HG02943 (cell line): Measurements from ENCODE around the gene BCR.
"Not testable (repeated sequence)": the region's sequence is repeated elsewhere in the genome, so short reads cannot be mapped to it uniquely, and the experiment has no call there.

Experiments
- ATAC-seq: cut with Tn5 transposase; IDR thresholded peaks from one replicate; pipeline ENCODE4 v1.9.1; 2021; ENCODE audit warnings: mild to moderate bottlenecking, low read depth, moderate library complexity; ENCODE audit not compliant: unreplicated experiment

BCR gene

DNA sequence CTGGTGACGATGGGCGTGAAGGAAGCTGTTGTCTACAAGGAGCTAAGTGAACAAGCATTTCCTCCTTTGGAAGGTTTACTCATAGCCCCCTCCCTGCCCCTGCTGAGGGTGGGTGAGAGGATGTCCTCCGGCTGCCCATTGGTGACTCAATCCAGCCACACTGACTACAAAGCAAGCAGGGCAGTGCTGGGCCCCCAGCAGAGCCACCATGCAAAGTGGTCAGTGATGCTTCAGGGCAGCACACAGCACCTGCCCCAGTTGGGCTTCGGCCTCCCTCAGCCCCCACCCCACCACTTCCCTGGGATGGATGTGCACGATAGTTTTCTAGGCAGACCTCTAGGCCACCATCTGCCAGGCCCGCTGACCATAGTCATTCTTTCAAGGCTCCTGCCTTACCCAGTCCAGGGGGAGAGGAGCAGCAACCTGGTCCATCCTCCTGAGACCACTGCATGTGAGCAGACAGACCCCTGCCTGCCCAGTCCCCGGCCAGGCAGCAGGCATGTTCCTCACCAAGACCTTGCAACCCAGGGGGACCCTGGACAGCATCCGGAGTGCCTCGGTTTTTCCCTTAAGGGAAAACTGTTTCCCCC, 125.1 kb downstream of the BCR start:
- ATAC-seq, result no peak

DNA sequence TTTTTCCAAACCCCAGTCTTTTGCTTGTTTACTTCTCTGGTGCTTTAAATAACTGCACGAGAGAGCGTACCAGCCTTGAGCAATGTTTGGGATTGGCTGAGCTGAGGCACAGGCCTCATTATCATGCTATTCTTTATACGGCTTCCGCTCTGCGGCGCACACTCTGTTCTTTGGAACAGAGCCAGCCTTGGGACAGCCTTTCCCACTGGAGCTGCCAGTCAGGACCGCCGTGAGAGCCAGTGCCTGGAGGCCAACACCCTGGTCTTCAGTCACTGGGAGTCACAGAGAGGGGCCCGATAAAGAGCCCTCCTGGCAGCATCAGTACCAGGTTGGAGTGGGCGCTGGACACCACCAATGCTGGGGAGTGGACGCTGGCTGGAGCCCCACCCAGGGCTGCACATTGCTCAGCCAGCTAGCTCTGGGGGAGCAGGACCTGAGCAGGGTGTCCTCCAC, 125.6 kb downstream of the BCR start:
- ATAC-seq, result no peak

- ATAC-seq, result no peak
Observed at GRCh38 chr22:23306438-23306921, 126.2 kb downstream of the BCR start.

DNA sequence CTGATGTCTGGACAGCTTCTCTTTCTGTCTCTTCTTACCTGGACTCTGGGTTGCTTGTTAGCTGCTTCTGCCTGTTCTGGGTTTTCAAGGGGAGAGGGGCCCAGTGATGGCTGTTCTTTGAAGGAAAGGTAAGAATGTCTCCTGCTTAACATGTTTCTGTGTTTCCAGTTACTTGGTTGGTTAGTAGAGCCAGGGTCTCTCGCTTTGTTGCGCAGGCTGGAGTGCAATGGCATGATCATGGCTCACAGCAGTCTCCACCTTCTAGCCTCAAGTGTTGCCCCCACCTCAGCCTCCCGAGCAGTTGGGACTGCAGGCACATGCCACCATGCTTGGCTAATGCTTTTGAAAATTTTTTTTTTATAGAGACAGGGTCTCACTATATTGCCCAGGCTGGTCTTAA, 126.6 kb downstream of the BCR start:
- no peak for ATAC-seq

DNA sequence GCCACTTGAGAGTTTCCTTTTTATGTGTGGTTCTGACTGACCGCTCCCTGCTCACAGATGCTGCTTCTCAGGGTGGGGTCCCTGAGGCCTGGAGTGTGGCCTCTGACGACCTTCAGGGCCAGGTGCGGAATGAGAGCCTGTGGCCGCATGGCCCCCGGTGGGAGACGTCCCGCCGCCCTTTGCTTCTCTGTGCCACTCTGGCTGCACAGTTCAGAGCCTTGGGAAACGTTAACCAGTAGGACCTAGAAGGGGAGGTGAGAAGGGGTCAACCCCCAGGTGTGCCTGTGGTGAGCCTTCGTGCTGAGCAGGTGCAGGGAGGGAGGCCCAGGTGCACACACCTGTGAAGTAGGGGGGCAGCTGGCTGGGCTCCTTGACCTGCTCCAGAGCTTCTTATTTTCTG, 127.2 kb downstream of the BCR start:
- ATAC-seq, result not testable (repeated sequence)

- ATAC-seq, result not testable (repeated sequence)
Observed at GRCh38 chr22:23309261-23309660, 129.0 kb downstream of the BCR start.

DNA sequence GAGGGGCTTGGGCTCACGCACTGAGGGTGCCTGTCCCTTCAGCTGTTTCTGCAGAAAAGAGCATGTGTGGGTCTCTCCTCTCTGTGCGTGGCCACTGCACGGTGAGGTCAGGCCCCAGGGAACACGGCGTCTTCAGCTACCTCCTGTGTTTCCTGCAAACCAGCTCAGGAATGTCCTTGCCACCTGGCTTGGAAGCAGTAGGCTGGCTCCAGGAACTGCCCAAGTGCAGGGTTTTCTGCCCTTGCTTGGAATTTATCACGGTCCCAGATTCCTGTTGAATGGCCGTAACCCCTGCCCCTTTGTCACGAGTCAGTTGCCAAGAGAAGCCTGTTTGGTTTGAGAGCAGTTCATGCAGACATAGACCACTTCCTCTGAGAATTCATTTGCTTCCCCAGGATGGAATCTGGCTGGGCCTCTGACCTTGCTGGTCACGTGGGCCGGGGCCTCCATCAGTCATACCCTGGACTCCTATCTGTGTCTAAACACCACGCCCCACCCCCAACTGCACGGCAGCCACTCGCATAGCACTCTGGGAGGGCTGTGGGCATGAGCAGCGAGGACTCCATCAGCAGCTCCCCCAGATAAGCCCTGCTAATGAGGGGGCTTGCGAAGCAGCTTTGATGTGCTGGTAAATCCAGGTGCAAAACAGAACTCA, 130.3 kb downstream of the BCR start:
- ATAC-seq, result not testable (repeated sequence)

DNA sequence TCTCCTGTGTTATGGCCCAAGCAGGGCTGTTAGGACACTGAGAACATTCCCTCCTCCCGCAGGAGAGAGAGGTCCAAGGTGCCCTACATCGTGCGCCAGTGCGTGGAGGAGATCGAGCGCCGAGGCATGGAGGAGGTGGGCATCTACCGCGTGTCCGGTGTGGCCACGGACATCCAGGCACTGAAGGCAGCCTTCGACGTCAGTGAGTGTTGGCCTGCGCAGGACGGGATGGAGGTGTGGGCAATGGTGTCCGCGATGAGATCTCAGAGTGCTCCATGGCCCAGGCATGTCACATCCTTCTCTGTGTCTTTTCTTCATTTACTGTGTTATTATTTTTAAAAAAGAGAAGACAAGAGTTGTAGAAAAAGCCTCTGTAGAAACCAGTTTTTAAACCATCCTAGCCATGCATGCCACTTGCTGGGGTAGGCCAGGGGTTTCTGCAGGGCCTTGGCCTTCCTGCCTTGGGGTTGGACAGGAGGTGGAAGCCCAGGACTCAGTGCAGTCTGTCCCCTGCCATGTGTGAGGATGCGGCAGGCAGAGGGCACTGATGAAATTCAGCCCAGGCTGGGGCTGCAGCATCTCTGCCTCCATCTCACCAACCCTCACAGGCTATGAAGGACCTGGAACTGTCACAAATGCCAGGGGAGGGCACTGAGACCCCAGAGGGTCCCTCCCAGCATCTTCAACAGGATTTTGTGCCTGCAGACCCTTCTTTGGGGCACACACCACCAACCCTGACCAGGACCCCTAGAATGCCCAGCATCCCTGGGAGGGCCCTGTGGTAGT, 131.5 kb downstream of the BCR start:
- not testable (repeated sequence) for ATAC-seq

DNA sequence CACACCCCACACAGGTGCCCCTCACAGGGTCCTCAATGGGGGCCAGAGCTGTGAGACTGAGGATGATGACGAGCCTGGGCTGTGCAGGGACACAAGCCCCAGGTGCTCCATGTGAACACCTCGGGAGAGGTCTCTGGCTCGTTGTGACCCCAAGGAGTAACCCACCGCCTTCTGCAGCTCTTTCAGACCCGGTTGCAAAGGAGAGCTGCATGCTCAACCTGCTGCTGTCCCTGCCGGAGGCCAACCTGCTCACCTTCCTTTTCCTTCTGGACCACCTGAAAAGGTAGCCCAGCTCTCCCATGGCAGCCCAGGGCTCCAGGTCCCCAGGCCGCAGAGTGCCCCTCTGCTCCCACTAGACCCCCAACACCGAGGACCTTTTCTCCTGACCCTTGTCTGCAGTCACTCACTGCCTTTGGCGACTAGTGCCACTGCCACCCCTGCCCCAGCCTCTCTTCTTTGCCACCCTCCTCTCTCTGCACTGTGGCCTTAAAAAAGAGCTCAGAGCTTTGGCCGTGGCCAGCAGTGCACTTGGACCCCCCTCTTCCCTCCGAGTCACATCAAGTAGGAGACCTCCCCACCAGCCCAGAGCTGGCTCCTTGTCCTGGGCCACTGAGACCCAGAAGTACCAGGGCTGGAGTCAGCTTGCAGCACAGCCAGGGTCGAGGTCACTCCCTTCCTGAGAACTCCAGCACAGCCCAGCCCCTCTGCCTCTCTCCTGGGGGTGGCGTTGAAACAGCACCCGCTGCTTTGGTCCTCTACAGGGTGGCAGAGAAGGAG, 133.7 kb downstream of the BCR start:
- ATAC-seq, result no peak

DNA sequence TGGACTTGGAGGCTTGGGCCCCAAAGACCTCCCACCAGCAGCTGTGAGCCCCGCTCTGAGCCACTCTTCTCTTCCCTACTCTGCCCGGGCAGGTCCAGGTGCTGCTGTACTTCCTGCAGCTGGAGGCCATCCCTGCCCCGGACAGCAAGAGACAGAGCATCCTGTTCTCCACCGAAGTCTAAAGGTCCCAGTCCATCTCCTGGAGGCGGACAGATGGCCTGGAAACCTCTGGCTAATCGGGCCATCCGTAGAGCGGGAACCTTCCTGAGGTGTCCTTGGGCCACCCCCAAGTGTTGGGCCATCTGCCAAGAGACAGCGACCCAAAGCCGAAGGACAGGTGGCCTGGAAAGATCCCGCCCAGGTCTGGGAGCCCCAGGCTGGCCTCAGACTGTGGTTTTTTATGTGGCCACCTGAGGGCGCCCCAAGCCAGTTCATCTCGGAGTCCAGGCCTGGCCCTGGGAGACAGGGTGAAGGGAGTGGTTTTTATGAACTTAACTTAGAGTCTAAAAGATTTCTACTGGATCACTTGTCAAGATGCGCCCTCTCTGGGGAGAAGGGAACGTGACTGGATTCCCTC, 135.1 kb downstream of the BCR start:
- ATAC-seq, result no peak

DNA sequence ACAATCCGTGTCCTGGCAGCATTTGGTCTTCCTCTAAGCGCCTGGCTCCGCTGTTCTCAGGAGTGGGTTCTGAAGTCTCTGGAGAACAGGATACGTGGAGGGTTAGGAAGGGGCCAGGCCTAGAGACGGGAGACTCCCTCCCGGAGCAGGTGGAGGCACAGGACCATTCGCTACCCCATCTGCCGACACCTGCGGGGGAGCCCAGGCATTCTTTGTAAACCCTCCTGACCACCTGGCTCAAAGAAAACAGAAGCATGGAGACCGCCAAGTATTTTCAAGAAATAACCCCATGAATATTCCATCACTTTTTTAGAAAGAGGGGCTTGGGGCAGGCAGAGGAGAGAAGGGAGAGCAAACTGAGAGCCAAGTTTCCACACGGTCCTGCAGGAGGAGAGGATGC, 136.3 kb downstream of the BCR start:
- not testable (repeated sequence) for ATAC-seq

GRCh38 chr22:23318316-23318715, 138.0 kb downstream of the BCR start:
- ATAC-seq, result not testable (repeated sequence)

- ATAC-seq, result not testable (repeated sequence)
Observed at GRCh38 chr22:23322497-23323080, 142.3 kb downstream of the BCR start.

- not testable (repeated sequence) for ATAC-seq
Observed at GRCh38 chr22:23323960-23324688, 143.8 kb downstream of the BCR start.

DNA sequence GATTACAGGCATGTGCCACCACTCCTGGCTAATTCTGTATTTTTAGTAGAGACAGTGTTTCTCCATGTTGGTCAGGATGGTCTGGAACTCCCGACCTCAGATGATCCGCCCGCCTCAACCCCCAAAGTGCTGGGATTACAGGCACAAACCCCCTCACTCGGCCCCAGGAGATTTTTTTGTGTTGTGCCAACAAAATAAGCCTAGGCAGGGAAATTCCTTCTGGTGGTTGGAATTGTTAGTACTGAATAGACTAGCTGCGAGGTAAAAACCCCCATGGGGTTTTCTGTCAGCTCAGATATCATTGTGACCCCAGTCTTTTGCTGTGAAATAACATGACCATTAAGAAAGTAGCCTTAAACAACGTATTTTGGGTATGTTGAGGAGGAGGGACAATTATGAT, 144.9 kb downstream of the BCR start:
- ATAC-seq, result no peak

DNA sequence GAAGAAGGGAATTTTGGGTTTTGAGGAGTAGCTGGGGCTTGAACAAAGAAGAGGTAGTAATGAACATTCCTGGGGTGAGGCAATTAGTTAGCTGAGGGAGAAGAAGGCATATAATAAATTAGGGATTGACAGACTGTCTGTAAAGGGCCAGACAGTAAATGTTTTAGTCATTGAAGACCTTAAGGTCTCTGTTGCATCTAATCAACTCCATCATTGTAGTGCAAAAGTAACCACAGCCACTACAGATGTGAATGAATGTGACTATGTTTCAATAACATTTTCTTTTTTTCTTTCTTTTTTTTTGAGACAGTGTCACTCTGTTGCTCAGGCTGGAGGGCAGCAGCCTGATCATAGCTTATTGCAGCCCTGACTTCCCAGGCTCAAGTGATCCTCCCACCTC, 153.5 kb downstream of the BCR start:
- ATAC-seq, result not testable (repeated sequence)

DNA sequence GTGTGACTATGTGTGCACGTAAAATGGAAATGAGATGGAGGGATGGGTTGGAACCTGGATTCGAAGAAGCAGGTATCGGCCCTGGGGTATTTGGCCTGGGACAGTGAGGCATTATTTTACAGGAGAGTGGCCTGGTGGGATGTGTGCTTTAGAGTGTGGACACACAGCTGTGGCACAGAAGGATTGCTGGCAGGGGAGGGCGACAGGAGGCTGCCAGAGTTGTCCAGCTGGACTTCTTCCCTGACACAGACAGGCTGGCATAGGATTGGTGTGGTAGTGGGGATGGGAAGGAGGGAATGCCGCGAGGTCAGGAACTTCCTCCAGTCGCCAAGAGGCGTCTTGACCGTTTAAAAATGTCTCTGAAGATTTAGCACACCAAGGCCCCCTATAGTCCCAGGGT, 157.4 kb downstream of the BCR start:
- not testable (repeated sequence) for ATAC-seq

DNA sequence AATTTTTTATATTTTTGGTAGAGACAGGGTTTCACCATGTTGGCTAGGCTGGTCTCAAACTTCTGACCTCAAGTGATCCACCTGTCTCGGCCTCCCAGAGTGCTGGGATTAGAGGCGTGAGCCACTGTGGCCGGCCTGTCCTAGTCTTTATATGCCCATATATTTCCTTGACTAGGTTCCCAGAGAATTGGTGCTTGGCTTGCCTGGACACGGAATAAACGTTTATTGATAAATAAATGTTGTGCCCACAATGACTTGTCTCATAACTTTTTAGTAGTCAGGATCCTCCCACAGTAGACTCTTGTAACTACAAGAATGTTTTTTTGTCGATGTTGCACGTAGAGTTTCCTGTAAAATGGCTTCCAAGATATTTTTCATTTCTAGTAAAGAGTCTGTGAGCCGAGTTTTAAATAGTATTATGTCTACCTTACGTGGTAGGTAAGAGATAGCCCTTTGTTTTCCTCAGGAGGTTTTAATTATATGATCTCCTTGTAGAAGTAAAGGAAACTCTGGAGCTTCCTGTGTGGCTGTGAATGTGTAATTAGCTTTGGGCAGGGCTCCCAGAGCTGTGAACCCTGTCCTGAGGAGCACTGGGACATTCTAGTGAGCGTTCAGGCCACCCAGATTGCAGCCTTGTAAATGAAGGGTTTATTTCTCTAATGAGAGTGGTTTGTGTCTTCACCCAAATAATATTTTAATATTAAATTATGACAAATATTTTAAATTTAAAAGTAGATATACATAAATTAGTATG, 161.8 kb downstream of the BCR start:
- ATAC-seq, result not testable (repeated sequence)

GRCh38 chr22:23351321-23351720, 171.0 kb downstream of the BCR start:
- ATAC-seq, result no peak
